HCT116 (cell line): ENCODE data around the gene C6orf47.

Experiments
- ELF1 ChIP-seq: IDR thresholded peaks from 2 replicates; pipeline ENCODE4 v1.6.1; 2012; ENCODE audit warnings: low read depth, borderline replicate concordance
- POLR2A ChIP-seq: IDR thresholded peaks from 2 replicates; pipeline ENCODE4 v1.7.0; 2011; ENCODE audit warnings: borderline replicate concordance; ENCODE audit not compliant: insufficient read depth, insufficient read length; ENCODE audit errors: extremely low read depth
- POLR2AphosphoS5 ChIP-seq: IDR thresholded peaks from 2 replicates; pipeline ENCODE4 v1.6.1; 2011; ENCODE audit warnings: mild to moderate bottlenecking, low read depth, low read length, moderate library complexity
- YY1 ChIP-seq: IDR thresholded peaks from 2 replicates; pipeline ENCODE4 v1.6.1; 2011; ENCODE audit warnings: low read length, low read depth, moderate library complexity, mild to moderate bottlenecking; ENCODE audit not compliant: insufficient replicate concordance; ENCODE audit errors: extremely low read depth
- TF ChIP-seq, protein P1 (sequence below), 3 experiments: fragments of 200-600 bp in 1 of 3; sonication (generic) in 1 of 3; IDR thresholded peaks in 2 of 3; conservative IDR thresholded peaks in 1 of 3; 2 replicates each; pipeline ENCODE4 v1.5.1; 2012 to 2017; ENCODE audit warnings: low read depth in 2 of 3, low read length in 2 of 3, antibody characterized with exemption in 1 of 3, borderline replicate concordance in 1 of 3, control low read depth in 1 of 3, mild to moderate bottlenecking in 1 of 3, mixed read lengths in 1 of 3, mixed run types in 1 of 3, moderate library complexity in 1 of 3; ENCODE audit not compliant: insufficient read depth in 1 of 3
- TF ChIP-seq, protein P2 (sequence below): IDR thresholded peaks from 2 replicates; pipeline ENCODE4 v1.6.1; 2012

DNA sequence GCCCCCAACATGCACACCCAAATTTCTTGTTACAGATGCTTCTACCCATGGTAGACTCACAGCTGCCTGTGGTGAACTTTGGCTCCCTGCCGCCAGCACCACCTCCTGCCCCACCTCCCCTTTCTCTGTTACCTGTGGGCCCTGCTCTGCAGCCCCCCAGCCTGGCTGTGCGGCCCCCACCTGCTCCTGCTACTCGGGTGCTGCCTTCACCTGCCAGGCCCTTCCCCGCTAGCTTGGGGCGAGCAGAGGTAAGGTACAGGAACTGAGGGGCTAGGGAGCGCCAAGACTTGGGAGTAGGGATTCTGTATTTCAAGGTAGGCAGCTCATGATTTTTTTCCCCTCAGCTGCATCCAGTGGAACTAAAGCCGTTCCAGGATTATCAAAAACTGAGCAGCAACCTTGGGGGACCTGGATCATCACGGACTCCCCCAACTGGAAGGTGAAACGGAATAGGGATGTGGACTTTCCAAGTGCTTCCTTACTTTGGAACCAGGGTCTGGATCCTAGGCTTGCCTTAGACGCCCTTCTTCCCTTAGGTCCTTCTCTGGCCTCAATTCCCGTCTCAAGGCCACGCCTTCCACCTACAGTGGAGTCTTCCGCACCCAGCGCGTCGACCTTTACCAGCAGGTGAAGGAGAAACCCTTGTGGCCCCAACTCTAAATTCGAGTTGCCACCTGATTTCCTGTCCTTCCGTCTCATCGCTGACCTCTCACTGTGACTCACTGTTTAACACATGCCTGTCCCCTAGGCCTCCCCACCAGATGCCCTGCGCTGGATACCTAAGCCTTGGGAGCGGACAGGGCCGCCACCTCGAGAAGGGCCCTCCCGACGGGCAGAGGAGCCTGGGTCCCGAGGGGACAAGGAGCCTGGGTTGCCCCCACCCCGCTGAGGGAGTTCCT, 23.6 kb downstream of the C6orf47 start:
- no peak for TF ChIP-seq POLR2A
- TF ChIP-seq, protein P1, sequence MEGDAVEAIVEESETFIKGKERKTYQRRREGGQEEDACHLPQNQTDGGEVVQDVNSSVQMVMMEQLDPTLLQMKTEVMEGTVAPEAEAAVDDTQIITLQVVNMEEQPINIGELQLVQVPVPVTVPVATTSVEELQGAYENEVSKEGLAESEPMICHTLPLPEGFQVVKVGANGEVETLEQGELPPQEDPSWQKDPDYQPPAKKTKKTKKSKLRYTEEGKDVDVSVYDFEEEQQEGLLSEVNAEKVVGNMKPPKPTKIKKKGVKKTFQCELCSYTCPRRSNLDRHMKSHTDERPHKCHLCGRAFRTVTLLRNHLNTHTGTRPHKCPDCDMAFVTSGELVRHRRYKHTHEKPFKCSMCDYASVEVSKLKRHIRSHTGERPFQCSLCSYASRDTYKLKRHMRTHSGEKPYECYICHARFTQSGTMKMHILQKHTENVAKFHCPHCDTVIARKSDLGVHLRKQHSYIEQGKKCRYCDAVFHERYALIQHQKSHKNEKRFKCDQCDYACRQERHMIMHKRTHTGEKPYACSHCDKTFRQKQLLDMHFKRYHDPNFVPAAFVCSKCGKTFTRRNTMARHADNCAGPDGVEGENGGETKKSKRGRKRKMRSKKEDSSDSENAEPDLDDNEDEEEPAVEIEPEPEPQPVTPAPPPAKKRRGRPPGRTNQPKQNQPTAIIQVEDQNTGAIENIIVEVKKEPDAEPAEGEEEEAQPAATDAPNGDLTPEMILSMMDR (IDR thresholded peaks at IDR 0.05 in 2 of 3, conservative IDR thresholded peaks at IDR 0.05 in 1 of 3; ENCODE audit: borderline replicate concordance in 1 of 3, insufficient read depth in 1 of 3, low read depth in 2 of 3, low read length in 2 of 3), result no peak
- TF ChIP-seq, protein P2, sequence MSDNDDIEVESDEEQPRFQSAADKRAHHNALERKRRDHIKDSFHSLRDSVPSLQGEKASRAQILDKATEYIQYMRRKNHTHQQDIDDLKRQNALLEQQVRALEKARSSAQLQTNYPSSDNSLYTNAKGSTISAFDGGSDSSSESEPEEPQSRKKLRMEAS, result no peak
- no peak for TF ChIP-seq POLR2AphosphoS5
- TF ChIP-seq YY1, result no peak
- no peak for TF ChIP-seq ELF1
